Heart right ventricle (tissue), 16 donors: Measurements from ENCODE around the gene MAP3K20. TPM values are rescaled to one million over a fixed set of nuclear protein-coding genes. Genes with fewer than 3 reads are reported as not detected.

Source experiments
- ATAC-seq, 8 donors: fragments of 200-7000 bp; cut with Tn5 transposase; one replicate each; pipeline ENCODE4 v1.9.1; 2020; ENCODE audit warnings: mild to moderate bottlenecking in 8 of 8, moderate library complexity in 8 of 8, moderate number of reproducible peaks in 1 of 8
- DNase-seq, 2 donors: peaks; one replicate each; pipeline ENCODE4 v3.0.0-alpha.2; 2020
- H3K27ac ChIP-seq, 10 donors: fragments of 200-600 bp; sonication (generic) in 2 of 10; one replicate each; pipeline versions ENCODE4 v1.5.0 to v1.8.0; 2020 to 2022; ENCODE audit warnings: mild to moderate bottlenecking in 3 of 10
- H3K27me3 ChIP-seq, 7 donors: fragments of 200-600 bp; one replicate each; pipeline ENCODE4 v1.8.0; 2021 to 2022; ENCODE audit warnings: mild to moderate bottlenecking in 2 of 7
- H3K36me3 ChIP-seq, 9 donors: fragments of 200-600 bp; sonication (generic) in 1 of 9; one replicate each; pipeline versions ENCODE4 v1.5.0 to v1.8.0; 2020 to 2022; ENCODE audit warnings: mild to moderate bottlenecking in 2 of 9
- H3K4me1 ChIP-seq, 9 donors: fragments of 200-600 bp; sonication (generic) in 1 of 9; one replicate each; pipeline versions ENCODE4 v1.5.0 to v1.8.0; 2020 to 2022; ENCODE audit warnings: mild to moderate bottlenecking in 4 of 9
- H3K4me3 ChIP-seq, 10 donors: fragments of 200-600 bp; sonication (generic) in 2 of 10; one replicate each; pipeline versions ENCODE4 v1.5.0 to v1.8.0; 2020 to 2022; ENCODE audit warnings: mild to moderate bottlenecking in 7 of 10, moderate library complexity in 2 of 10
- H3K9me3 ChIP-seq, 11 donors: fragments of 200-600 bp in 10 of 11; sonication (generic) in 2 of 11; one replicate each; pipeline versions ENCODE4 v1.5.0 to v1.8.0; 2013 to 2022; ENCODE audit warnings: mild to moderate bottlenecking in 2 of 11, control low read depth in 1 of 11, moderate library complexity in 1 of 11
- WGBS, 2 donors: extraction: QIAGEN DNeasy Blood & Tissue Kit; methylation state at CpG; one replicate each; pipeline ENCODE4 v1.1.7; 2013; ENCODE audit warnings: inconsistent platforms in 1 of 2; 5-methylcytosine and 5-hydroxymethylcytosine counted together
- intact Hi-C, 10 donors: fragments of 100-400 bp; cut with DNase I; formaldehyde crosslinking; loops; one replicate each; pipeline versions ENCODE4 v1.11.1 to v1.14.2; 2022
- polyA plus RNA-seq, 2 donors: library from polyadenylated mRNA; stranded (reverse); fragments of 200-250 nt; gene quantifications; one replicate each; pipeline ENCODE4 v1.2.3, GENCODE V29; 2013
- total RNA-seq, 10 donors: library from RNA; stranded (reverse); fragmentation: NEBNext Ultra II Directional in 3 of 10; extraction: Animal tissue kit (Norgen Biotek cat#: 25700) in 3 of 10; gene quantifications; one replicate each; pipeline versions ENCODE4 v1.2.1 to v1.2.4, GENCODE V29; 2021 to 2023
- TF ChIP-seq, protein P1 (sequence below), 9 donors: fragments of 200-600 bp; sonication (generic) in 2 of 9; IDR thresholded peaks; one replicate each; pipeline versions ENCODE4 v1.5.0 to v1.8.0; 2021 to 2022; ENCODE audit warnings: antibody characterized with exemption in 9 of 9, mild to moderate bottlenecking in 5 of 9, moderate library complexity in 1 of 9
- donor health status: Arrhythmogenic right ventricular cardiomyopathy.
- donor health status: ischemic (EF 13 %, LVEDD 7.1; RV severe dilation, severe dysfunction).
- donor health status: healthy with polysubstance abuse.
- donor health status: DM: no; HTN: yes; CAD: no.
- donor health status: DM: no; HTN: no; CAD: no.
- donor health status: ischemic (EF 25% LVEDD 6.9; RV normal size, moderate dysfunction).
- donor health status: ischemic (EF 25% LVEDD 5.7; RV mildly dilated, moderate dysfunction).
- donor health status: healthy.
- donor health status: DM: yes; HTN: yes; CAD: no.
- donor health status: Ischemic cardiomyopathy.
- donor health status: ischemic (EF 35%, LVEDD 5.7; RV mildly dilated, moderate dysfunction).
- donor health status: nonischemic (EF 11% LVEDD 7.7; RV severe dilation, severe dysfunction).
- donor health status: DM: yes; HTN: yes; CAD: no.
- donor health status: PGD.
- donor health status: ischemic (EF 29% LVEDD 5.4; RV normal size, mild dysfunction).
- donor health status: nonischemic (EF 23%, LVEDD 6.1; RV moderate dilation, normal function).

MAP3K20 gene
- total and polyA plus RNA-seq, 12 donors: 63.2 to 560 (median 420) TPM

GRCh38 chr2:173107629-173108022, 32.0 kb downstream of the MAP3K20 start:
- H3K27me3 ChIP-seq: no peaks in the 10 kb centered on the region

GRCh38 chr2:173109253-173110188, 33.9 kb downstream of the MAP3K20 start:
- intact Hi-C loops: no loop called here
- Histone ChIP-seq H3K9me3 (peaks cover 0 to 17% (median 0%) of the 10 kb centered on the region in 11 donors), H3K27me3 (no peaks in the 10 kb centered on the region), H3K27ac (peak overlapping the region in 7 of 10 donors; percentile 5 to 62 (median 43)), H3K4me3 (no peak overlapping the region), H3K4me1 (peaks cover 0 to 51% (median 21%) of the 10 kb centered on the region in 9 donors), H3K36me3 (no peaks in the 10 kb centered on the region)
- TF ChIP-seq, protein P1, sequence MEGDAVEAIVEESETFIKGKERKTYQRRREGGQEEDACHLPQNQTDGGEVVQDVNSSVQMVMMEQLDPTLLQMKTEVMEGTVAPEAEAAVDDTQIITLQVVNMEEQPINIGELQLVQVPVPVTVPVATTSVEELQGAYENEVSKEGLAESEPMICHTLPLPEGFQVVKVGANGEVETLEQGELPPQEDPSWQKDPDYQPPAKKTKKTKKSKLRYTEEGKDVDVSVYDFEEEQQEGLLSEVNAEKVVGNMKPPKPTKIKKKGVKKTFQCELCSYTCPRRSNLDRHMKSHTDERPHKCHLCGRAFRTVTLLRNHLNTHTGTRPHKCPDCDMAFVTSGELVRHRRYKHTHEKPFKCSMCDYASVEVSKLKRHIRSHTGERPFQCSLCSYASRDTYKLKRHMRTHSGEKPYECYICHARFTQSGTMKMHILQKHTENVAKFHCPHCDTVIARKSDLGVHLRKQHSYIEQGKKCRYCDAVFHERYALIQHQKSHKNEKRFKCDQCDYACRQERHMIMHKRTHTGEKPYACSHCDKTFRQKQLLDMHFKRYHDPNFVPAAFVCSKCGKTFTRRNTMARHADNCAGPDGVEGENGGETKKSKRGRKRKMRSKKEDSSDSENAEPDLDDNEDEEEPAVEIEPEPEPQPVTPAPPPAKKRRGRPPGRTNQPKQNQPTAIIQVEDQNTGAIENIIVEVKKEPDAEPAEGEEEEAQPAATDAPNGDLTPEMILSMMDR (IDR thresholded peaks at IDR 0.05): no peak
- no peak for DNase-seq
- 64 to 71% methylated on average over 6 of the region's 6 CpGs for WGBS, 2 donors
- no peak for ATAC-seq

More at GRCh38 chr2:173107629-173108022, 32.0 kb downstream of the MAP3K20 start:
- Histone ChIP-seq H3K27ac (peak overlapping the region in 4 of 10 donors; percentile 9 to 52 (median 24)), H3K9me3 (peaks cover 0 to 17% (median 0%) of the 10 kb centered on the region in 11 donors), H3K4me1 (peaks cover 0 to 67% (median 23%) of the 10 kb centered on the region in 9 donors), H3K4me3 (no peak overlapping the region), H3K36me3 (no peaks in the 10 kb centered on the region)
- peak in 6 of 8 donors; percentile 66 to 84 (median 72) for ATAC-seq
- no peak for DNase-seq
- WGBS, 2 donors: 75% methylated on average over 6 of the region's 6 CpGs
- intact Hi-C loops: no loop called here
- TF ChIP-seq, protein P1 (IDR thresholded peaks at IDR 0.05): no peak

DNA sequence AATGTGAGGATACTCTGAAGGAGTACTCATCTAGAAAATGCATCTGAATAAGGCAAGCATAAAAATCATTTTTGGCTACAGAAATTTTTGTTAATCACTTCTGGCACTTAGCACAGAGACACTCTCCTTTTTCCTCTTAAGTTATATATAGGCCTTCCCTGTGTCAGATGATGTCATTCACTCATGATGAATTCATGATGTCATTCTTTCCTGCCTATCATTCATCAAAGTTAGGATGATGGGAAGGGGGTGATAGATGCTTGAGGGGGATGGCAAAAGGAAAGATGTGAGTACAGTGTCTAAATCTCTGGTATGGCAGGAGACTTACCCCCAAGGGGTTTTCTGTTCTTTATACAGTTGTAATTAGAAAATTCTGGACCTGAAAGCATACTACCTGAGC, 42.0 kb downstream of the MAP3K20 start:
- peaks cover 2 to 42% (median 21%) of the 10 kb centered on the region in 9 donors for H3K4me1 ChIP-seq
- no peak for DNase-seq

DNA sequence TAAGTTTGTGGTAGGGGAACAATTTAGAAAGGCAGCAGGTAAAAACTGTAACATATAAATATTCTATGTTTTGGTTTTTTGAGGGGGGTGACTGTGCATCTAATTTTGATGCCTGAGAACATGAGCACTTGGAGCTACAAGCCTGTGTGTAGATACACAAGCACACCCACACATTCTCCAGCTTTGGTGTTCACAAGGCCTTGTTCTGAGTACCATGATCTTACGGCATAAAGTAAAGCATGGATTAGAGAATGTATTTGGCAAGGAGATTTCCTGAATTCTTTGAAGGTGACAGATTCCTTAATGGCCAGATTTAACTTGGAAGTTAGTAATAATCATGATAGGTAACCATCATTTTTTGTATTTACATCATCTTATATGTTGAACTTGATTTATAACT, 42.7 kb downstream of the MAP3K20 start:
- Histone ChIP-seq H3K27ac (peak overlapping the region in 5 of 10 donors; percentile 16 to 74 (median 46)), H3K4me3 (no peak overlapping the region), H3K4me1 (peaks cover 2 to 49% (median 27%) of the 10 kb centered on the region in 9 donors), H3K9me3 (peaks cover 0 to 1% (median 0%) of the 10 kb centered on the region in 11 donors), H3K27me3 (peaks cover 0 to 8% (median 0%) of the 10 kb centered on the region in 7 donors), H3K36me3 (peaks cover 0 to 5% (median 0%) of the 10 kb centered on the region in 9 donors)
- intact Hi-C loops: no loop called here
- WGBS, 2 donors: 62 to 67% methylated on average over 1 of the region's 1 CpG
- DNase-seq: no peak
- ATAC-seq: no peak
- TF ChIP-seq, protein P1 (IDR thresholded peaks at IDR 0.05): no peak

More for the DNA sequence above, 42.0 kb downstream of the MAP3K20 start:
- Histone ChIP-seq H3K27me3 (peaks cover 0 to 6% (median 0%) of the 10 kb centered on the region in 7 donors), H3K4me3 (no peak overlapping the region), H3K27ac (peak overlapping the region in 1 of 10 donors; percentile 74), H3K9me3 (peaks cover 0 to 5% (median 0%) of the 10 kb centered on the region in 11 donors), H3K36me3 (peaks cover 0 to 5% (median 0%) of the 10 kb centered on the region in 9 donors)
- TF ChIP-seq, protein P1 (IDR thresholded peaks at IDR 0.05): no peak
- intact Hi-C loops: no loop called here
- peak in 2 of 8 donors; percentile 7 to 37 for ATAC-seq
